Activated CD4-positive, CD25-positive, alpha-beta regulatory T cell treated with anti-CD3 and anti-CD28 coated beads, Interleukin-2, amount 50 U/mL, for 24 hours (primary cell): ENCODE measurements around the gene PIK3C2B.
"Not testable (repeated sequence)": the region's sequence is repeated elsewhere in the genome, so short reads cannot be mapped to it uniquely, and the experiment has no call there.

Experiments used
- ATAC-seq, 2 donors: fragments of 150-1000 bp; cut with Tn5 transposase; one replicate each; pipeline ENCODE4 v1.10.0; 2021; ENCODE audit warnings: mild to moderate bottlenecking in 1 of 2, moderate library complexity in 1 of 2

Gene PIK3C2B

GRCh38 chr1:204506201-204506968, 11.8 kb upstream of the PIK3C2B start:
- ATAC-seq: peak; percentile 82 to 85

DNA sequence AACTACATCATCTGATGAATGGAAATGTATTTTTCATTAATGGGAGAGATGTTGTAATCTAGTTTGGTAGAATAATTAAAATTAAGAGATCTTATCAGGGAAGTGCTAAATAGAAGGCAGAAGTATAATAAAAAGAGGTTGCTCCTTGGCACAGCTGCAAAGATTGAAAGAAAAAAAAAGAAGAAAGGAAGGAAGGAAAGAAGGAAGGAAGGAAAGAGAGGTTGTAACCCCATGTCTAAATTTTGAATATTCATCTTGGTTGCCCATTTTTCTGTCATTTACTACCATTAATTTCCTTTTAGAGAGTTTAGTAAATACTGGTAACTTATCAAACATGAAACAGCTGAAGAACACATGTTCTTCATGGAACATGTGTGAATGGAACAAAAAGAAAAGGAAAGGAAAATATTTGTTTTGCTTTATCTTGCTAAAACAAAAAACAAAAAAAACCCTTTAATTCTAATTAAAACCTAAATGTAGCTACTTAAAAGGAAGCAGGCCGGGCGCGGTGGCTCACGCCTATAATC, 11.1 kb upstream of the PIK3C2B start:
- no peak for ATAC-seq

GRCh38 chr1:204503913-204504519, 9.4 kb upstream of the PIK3C2B start:
- no peak for ATAC-seq

DNA sequence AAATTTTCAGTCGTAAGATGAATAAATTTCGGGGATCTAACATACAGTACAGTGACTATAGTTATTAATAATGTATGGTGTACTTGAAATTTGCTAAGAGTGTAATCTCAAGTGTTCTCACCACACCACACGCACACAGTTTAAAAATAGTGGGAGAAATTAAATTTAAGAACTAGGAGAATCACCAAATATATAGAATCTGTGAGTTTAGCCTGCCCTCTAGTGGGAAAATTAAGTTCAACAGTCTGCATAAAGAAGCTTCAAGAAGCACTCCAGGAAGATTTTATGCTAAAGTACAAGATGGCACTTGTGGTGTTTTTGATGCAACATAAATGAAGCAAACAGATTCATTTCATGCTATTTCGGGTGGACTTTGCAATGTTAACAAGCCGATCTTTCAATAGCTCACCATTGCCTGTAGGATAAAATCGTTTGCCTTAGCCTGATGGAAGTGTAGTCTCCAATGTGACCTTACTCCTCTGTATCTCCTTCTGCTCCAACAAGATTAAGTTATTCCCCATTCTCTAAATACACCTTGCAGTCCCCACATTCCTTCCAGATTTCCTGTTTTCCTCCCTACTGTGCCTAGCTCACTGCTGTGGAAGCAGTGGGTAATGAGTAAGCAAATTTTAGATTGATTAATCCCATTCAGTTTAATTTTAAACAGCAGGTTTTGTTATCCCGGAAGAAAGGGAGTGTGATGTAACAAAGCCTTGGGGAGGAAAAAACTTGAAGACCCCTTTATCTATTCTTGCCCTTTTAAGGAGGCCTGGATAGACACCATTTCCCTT, 8.7 kb upstream of the PIK3C2B start:
- ATAC-seq: no peak

DNA sequence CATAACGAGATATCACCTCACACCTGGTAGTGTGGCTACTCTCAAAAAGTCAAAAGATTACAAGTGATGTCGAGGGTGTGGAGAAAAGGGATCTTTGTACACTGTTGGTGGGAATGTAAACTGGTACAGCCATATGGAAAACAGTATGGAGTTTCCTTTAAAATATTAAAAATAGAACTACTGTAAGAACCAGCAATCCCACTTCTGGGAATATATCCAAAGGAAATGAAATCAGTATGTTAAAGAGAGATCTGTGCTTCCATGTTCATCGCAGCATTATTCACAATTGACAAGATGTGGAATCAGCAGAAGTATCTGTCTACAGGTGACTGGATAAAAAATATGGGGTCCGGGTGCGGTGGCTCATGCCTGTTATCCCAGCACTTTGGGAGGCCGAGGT, 7.6 kb upstream of the PIK3C2B start:
- ATAC-seq: no peak

DNA sequence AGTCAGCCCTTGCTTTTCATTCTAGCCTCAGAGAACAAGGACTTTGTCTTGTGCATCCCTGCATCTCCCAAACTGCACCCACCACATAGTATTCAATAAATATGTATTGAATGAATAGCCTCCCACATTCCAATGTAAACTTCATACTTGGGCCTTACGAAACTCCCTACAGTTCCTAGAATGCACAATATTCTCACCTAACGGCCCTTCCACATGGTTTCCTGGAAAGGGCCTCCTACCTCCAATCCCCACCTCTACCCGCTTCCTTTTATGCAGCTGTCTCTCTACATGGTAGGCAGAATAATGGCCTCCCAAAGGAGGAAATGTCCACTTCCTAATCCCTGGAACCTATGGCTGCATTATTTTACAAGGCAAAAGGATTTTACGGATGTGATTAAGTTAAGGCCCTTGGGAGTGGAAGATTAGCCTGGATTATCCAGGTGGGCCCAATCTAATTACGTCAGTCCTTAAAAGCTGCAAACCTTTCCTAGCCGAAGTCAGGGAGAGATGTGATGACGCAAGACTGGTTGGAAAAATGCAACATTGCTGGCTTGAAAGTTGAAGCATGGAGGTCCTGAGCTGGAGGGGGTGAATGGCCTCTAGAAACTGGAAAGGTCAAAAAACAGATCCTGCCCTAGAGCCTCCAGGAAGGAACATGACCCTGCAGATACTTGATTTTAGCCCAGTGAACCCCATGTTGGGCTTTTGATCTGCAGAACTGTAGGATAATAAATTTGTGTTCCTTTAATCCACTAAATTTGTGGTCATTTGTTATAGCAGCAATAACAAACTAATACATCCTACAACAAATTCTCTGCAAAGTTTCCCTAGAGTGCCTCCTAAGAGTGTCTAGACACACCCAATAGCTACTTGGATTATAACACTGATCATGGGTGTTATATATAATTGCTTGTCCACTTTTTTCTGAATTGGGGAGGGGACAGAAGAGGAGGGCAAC, 5.2 kb upstream of the PIK3C2B start:
- ATAC-seq: no peak

DNA sequence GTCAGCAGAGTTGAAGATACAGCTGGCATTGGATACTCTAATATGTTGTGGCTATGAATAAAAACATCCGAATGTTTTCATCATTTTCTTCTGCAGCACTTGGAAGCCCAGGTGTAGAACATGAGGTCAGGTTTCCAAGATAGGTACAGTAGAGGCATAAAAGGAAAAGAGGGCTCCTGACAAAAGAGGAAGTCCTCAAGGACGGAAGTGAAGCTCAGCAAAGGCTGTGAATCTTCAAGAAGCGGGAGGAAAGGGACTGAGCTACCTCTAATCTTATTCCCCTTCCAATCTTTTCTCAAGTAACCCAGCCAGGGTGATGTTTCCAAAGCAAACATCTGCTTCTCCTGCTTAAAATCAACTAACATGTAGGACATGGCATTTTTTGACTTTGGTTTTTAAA, 4.4 kb upstream of the PIK3C2B start:
- ATAC-seq: no peak

- no peak for ATAC-seq
Measured at GRCh38 chr1:204495777-204496176, 1.2 kb upstream of the PIK3C2B start.

DNA sequence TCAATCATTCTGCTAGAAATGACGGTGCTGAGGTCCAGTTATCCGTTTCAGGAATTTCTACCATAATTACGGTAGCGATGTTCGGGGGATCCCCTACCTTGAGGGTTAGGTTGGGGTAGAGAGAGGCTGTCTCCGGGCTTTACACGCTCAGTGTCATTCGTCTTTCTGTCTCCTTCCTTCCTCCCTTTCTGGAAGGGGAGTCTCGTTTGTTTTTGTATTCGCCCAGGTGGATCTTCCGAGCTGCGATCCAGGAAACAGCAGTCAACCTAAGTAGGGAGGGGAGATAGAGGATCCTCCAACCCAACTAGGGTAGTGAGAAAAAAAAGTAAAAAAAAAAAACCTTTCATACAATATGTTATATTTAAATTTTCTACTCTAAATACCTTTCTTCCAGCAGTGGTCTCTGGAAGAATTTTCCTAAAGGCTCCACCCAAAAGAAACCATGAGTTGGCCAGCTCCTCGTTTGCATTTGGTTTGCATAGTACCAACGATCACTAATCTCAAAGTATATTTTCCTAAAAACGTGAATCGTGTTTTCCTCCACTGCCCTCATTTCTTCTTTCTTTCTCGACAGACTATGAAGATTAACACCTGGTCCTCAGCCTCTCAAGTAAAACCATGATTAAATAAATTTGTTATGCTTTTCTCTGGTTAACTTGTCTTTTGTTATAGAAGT, 611 bp upstream of the PIK3C2B start:
- peak; percentile 48 to 56 for ATAC-seq

GRCh38 chr1:204493984-204494280, 673 bp downstream of the PIK3C2B start:
- peak; percentile 29 to 31 for ATAC-seq

- ATAC-seq: no peak
Measured at GRCh38 chr1:204493145-204493983, 1.2 kb downstream of the PIK3C2B start.

- no peak for ATAC-seq
Measured at GRCh38 chr1:204491655-204492054, 3.0 kb downstream of the PIK3C2B start.

GRCh38 chr1:204487256-204487615, 7.4 kb downstream of the PIK3C2B start:
- ATAC-seq: no peak

DNA sequence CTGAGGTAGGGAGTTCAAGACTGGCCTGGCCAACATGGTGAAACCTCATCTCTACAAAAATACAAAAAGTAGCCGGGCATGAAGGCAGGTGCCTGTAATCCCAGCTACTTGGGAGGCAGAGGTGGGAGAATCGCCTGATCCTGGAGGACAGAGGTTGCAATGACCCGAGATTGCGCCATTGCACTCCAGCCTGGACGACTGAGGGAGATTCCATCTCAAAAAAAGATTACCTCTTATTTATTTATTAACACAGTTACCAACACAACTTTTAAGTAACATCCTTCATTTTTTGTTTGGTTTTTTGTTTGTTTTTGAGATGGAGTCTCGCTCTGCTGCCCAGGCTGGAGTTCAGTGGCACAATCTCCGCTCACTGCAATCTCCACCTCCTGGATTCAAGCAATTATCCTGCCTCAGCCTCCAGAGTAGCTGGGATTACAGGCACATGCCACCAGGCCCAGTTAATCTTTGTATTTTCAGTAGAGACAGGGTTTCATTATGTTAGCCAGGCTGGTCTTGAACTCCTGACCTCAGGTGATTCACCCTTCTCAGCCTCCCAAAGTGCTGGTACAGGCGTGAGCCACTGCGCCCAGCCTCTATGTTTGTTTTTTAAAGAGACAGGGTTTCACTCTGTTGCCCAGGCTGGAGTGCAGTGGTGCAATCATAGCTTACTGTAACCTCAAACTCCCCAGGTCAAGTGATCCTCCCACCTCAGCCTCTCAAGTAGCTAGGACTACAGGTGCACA, 7.9 kb downstream of the PIK3C2B start:
- not testable (repeated sequence) for ATAC-seq

GRCh38 chr1:204483791-204484190, 10.8 kb downstream of the PIK3C2B start:
- no peak for ATAC-seq

- ATAC-seq: no peak
Measured at GRCh38 chr1:204480515-204480914, 14.1 kb downstream of the PIK3C2B start.

- ATAC-seq: no peak
Measured at GRCh38 chr1:204479387-204480136, 15.0 kb downstream of the PIK3C2B start.

- ATAC-seq: no peak
Measured at GRCh38 chr1:204478921-204479320, 15.7 kb downstream of the PIK3C2B start.

GRCh38 chr1:204478172-204478899, 16.3 kb downstream of the PIK3C2B start:
- no peak for ATAC-seq
